GM23338 (cell line): ENCODE results near the gene ANKRD30B.
"Not testable (repeated sequence)": the region's sequence is repeated elsewhere in the genome, so short reads cannot be mapped to it uniquely, and the experiment has no call there.

Source experiments
- POLR2AphosphoS5 ChIP-seq: IDR thresholded peaks from 2 replicates; pipeline ENCODE4 v1.6.1; 2016; ENCODE audit warnings: antibody characterized with exemption, low read depth
- TF ChIP-seq, protein P1 (sequence below), 2 experiments: fragments of 200-600 bp in 1 of 2; sonication (generic) in 1 of 2; conservative IDR thresholded peaks; 2 replicates each; pipeline versions ENCODE4 v1.5.1 to v1.6.1; 2016 to 2017; ENCODE audit warnings: antibody characterized with exemption in 2 of 2, low read depth in 2 of 2, mild to moderate bottlenecking in 2 of 2, moderate library complexity in 1 of 2

DNA sequence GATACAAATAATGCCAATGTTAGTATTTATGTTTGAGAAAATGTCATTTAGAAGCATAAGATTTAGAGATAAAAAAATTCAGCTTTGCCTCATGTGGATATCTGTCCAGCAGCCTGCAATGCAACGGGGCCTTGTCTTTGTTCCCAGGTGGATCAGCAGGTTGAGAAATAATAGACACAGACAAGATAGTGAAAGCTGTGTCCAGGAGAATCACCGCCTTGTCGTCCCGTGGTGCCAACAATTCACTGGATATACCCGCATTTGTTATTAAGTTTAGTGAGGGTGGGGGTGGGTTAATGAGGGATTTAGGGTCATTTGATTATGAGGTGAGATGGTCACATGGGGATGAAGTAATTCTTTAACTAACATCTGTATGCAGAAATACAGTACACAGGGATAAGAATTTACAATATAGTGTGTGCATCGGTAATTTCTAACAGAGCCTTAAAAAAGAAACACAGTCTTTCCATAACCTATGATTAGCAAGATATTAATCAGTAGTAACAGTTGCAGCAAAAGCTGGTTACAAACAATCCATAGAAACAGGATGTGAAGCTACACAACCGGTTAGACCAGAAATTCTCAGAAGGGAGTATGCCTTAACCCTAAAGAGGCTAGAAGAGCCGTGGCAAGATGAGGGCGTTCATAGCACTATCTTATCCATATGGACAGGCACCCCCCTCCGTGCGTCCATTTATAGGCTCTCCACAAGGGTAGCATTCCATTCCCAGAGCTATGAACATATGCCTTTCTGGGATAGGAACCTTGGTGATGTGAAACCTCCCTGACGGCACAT is 50.2 kb downstream of the ANKRD30B start:
- TF ChIP-seq, protein P1, sequence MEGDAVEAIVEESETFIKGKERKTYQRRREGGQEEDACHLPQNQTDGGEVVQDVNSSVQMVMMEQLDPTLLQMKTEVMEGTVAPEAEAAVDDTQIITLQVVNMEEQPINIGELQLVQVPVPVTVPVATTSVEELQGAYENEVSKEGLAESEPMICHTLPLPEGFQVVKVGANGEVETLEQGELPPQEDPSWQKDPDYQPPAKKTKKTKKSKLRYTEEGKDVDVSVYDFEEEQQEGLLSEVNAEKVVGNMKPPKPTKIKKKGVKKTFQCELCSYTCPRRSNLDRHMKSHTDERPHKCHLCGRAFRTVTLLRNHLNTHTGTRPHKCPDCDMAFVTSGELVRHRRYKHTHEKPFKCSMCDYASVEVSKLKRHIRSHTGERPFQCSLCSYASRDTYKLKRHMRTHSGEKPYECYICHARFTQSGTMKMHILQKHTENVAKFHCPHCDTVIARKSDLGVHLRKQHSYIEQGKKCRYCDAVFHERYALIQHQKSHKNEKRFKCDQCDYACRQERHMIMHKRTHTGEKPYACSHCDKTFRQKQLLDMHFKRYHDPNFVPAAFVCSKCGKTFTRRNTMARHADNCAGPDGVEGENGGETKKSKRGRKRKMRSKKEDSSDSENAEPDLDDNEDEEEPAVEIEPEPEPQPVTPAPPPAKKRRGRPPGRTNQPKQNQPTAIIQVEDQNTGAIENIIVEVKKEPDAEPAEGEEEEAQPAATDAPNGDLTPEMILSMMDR (conservative IDR thresholded peaks at IDR 0.05; ENCODE audit: low read depth in 2 of 2) = not testable (repeated sequence)
- TF ChIP-seq POLR2AphosphoS5 = not testable (repeated sequence)
